Measurements from ENCODE around the gene SPOCK1. TPM values are rescaled to one million over a fixed set of nuclear protein-coding genes. Genes with fewer than 3 reads are reported as not detected.

SPOCK1 gene
- polyA plus RNA-seq, 2 donors = 0.86 to 0.88 TPM

GRCh38 chr5:137072361-137073115 is 426.6 kb downstream of the SPOCK1 start:
- Histone ChIP-seq H3K4me1 (ENCODE audit: control insufficient read depth in 2 of 2, insufficient read depth in 2 of 2, low read length in 1 of 2) (peaks cover 0 to 1% of the 10 kb centered on the region in 2 donors), H3K27me3 (ENCODE audit: control insufficient read depth in 1 of 2, insufficient read depth in 2 of 2, low read length in 2 of 2) (no peaks in the 10 kb centered on the region), H3K9me3 (ENCODE audit: control insufficient read depth in 2 of 2, insufficient read depth in 1 of 2, low read depth in 1 of 2, low read length in 1 of 2) (peaks cover 3% of the 10 kb centered on the region in 2 donors), H3K4me3 (ENCODE audit: low read depth in 1 of 2, low read length in 2 of 2) (no peak overlapping the region), H3K36me3 (ENCODE audit: control insufficient read depth in 2 of 2, insufficient read depth in 2 of 2, low read length in 1 of 2) (no peaks in the 10 kb centered on the region), H3K27ac (ENCODE audit: low read depth in 2 of 2, low read length in 1 of 2) (peak overlapping the region; percentile 18 to 22)
- WGBS, 2 donors = 47 to 49% methylated on average over 7 of the region's 7 CpGs

GRCh38 chr5:137071931-137072330 is 427.2 kb downstream of the SPOCK1 start:
- peaks cover 0 to 3% of the 10 kb centered on the region in 2 donors for H3K9me3 ChIP-seq (ENCODE audit: control insufficient read depth in 2 of 2, insufficient read depth in 1 of 2, low read depth in 1 of 2, low read length in 1 of 2)

GRCh38 chr5:137071526-137071925 is 427.6 kb downstream of the SPOCK1 start:
- H3K4me3 ChIP-seq (ENCODE audit: low read depth in 1 of 2, low read length in 2 of 2) = no peak overlapping the region
- no peak overlapping the region for H3K27ac ChIP-seq (ENCODE audit: low read depth in 2 of 2, low read length in 1 of 2)
- no peaks in the 10 kb centered on the region for H3K36me3 ChIP-seq (ENCODE audit: control insufficient read depth in 2 of 2, insufficient read depth in 2 of 2, low read length in 1 of 2)
- H3K4me1 ChIP-seq (ENCODE audit: control insufficient read depth in 2 of 2, insufficient read depth in 2 of 2, low read length in 1 of 2) = peaks cover 0 to 2% of the 10 kb centered on the region in 2 donors
- no peaks in the 10 kb centered on the region for H3K27me3 ChIP-seq (ENCODE audit: control insufficient read depth in 1 of 2, insufficient read depth in 2 of 2, low read length in 2 of 2)
- 44 to 59% methylated on average over 3 of the region's 3 CpGs for WGBS, 2 donors
- H3K9me3 ChIP-seq (ENCODE audit: control insufficient read depth in 2 of 2, insufficient read depth in 1 of 2, low read depth in 1 of 2, low read length in 1 of 2) = peaks cover 0 to 3% of the 10 kb centered on the region in 2 donors

More at GRCh38 chr5:137071931-137072330, 427.2 kb downstream of the SPOCK1 start:
- H3K4me1 ChIP-seq (ENCODE audit: control insufficient read depth in 2 of 2, insufficient read depth in 2 of 2, low read length in 1 of 2) = peaks cover 0 to 2% of the 10 kb centered on the region in 2 donors
- no peaks in the 10 kb centered on the region for H3K27me3 ChIP-seq (ENCODE audit: control insufficient read depth in 1 of 2, insufficient read depth in 2 of 2, low read length in 2 of 2)
- 35 to 47% methylated on average over 2 of the region's 2 CpGs for WGBS, 2 donors
- no peak overlapping the region for H3K4me3 ChIP-seq (ENCODE audit: low read depth in 1 of 2, low read length in 2 of 2)
- H3K27ac ChIP-seq (ENCODE audit: low read depth in 2 of 2, low read length in 1 of 2) = no peak overlapping the region
- no peaks in the 10 kb centered on the region for H3K36me3 ChIP-seq (ENCODE audit: control insufficient read depth in 2 of 2, insufficient read depth in 2 of 2, low read length in 1 of 2)

DNA sequence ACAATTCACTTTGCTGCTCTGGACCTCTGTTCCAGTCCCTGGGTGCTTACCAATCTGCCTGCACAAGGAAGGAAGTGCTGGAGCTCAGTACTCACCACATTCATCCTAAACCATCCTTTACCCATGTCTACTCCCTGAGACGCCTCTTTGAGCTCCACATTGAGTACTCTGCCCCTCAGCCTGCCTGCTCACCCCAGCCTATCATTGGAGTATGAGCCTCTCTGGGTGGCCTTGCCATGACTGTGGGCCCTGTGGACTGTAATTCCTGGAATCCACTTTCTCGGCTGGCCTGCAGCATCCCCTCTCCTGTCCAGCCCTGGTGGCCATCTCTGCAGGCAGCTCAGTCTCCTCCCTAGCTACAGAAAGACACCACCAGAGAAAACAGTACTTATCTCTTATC is 428.6 kb downstream of the SPOCK1 start:
- WGBS, 2 donors = 84 to 93% methylated on average over 2 of the region's 2 CpGs
- peaks cover 0 to 2% of the 10 kb centered on the region in 2 donors for H3K4me1 ChIP-seq (ENCODE audit: control insufficient read depth in 2 of 2, insufficient read depth in 2 of 2, low read length in 1 of 2)
- no peaks in the 10 kb centered on the region for H3K36me3 ChIP-seq (ENCODE audit: control insufficient read depth in 2 of 2, insufficient read depth in 2 of 2, low read length in 1 of 2)
- H3K9me3 ChIP-seq (ENCODE audit: control insufficient read depth in 2 of 2, insufficient read depth in 1 of 2, low read depth in 1 of 2, low read length in 1 of 2) = peaks cover 0 to 3% of the 10 kb centered on the region in 2 donors
- no peak overlapping the region for H3K27ac ChIP-seq (ENCODE audit: low read depth in 2 of 2, low read length in 1 of 2)
- no peak overlapping the region for H3K4me3 ChIP-seq (ENCODE audit: low read depth in 1 of 2, low read length in 2 of 2)
- no peaks in the 10 kb centered on the region for H3K27me3 ChIP-seq (ENCODE audit: control insufficient read depth in 1 of 2, insufficient read depth in 2 of 2, low read length in 2 of 2)

DNA sequence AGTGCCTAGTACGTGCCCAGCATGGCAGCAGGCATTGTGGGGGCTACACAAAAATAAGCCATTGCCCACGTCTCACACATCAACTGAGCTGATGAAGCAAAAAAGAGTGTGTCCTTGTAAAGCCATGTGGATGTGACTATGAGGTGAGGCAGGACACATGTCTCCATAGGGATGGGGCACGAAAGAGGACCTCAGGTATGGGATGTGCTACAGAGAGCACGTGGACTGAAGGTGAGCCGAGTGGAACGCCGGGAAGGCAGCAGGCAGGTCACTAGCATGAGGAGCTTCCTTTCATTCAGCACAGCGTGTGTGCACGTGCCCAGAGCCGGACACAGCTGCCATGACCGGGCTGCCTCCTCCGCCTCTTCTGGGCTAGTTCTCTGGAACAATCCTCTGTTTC is 429.8 kb downstream of the SPOCK1 start:
- no peaks in the 10 kb centered on the region for H3K36me3 ChIP-seq (ENCODE audit: control insufficient read depth in 2 of 2, insufficient read depth in 2 of 2, low read length in 1 of 2)
- H3K4me1 ChIP-seq (ENCODE audit: control insufficient read depth in 2 of 2, insufficient read depth in 2 of 2, low read length in 1 of 2) = peaks cover 0 to 2% of the 10 kb centered on the region in 2 donors
- 94% methylated on average over 12 of the region's 12 CpGs for WGBS, 2 donors
- H3K4me3 ChIP-seq (ENCODE audit: low read depth in 1 of 2, low read length in 2 of 2) = no peak overlapping the region
- H3K27ac ChIP-seq (ENCODE audit: low read depth in 2 of 2, low read length in 1 of 2) = no peak overlapping the region
- H3K27me3 ChIP-seq (ENCODE audit: control insufficient read depth in 1 of 2, insufficient read depth in 2 of 2, low read length in 2 of 2) = no peaks in the 10 kb centered on the region
- H3K9me3 ChIP-seq (ENCODE audit: control insufficient read depth in 2 of 2, insufficient read depth in 1 of 2, low read depth in 1 of 2, low read length in 1 of 2) = peaks cover 0 to 3% of the 10 kb centered on the region in 2 donors

DNA sequence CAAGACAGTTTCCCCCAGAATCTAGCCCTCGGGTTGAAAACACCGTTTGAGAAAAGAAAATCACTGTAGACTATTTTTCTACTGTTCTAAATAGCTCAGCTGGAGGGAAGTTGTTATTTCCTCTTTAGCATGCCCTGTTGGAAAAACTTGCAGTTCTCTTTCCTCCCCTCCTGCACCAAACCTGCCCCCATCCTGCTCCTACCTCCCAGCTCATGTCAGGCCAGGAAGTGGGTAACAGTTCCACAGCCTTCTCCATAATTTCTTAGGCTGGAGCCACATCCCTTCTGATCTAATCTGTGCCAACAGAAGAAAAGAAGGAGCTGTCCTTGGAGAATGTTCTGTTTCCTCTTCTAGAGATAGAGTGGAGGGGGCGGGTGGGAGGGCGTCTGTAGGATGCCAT is 437.7 kb downstream of the SPOCK1 start:
- no peak overlapping the region for H3K27ac ChIP-seq (ENCODE audit: low read depth in 2 of 2, low read length in 1 of 2)
- 55 to 57% methylated on average over 4 of the region's 4 CpGs for WGBS, 2 donors

DNA sequence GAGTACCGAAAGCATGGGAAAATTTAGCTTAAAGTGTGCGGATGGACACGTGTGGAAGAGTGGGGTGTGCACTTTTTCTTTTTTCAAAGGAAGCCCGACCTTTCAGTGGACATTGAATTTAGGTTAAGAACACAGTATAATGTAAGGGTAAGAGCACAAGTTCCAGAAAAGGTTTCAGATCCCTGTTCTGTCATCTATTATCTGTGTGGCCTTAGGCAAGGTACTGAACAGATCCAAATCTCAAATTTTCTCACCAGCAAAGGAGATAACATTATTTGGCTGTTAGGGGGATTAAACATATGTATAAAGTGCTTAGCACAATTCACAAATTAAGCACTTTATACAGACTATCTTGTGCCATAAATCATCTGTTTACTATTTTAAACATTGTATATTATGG is 441.0 kb downstream of the SPOCK1 start:
- Histone ChIP-seq H3K9me3 (ENCODE audit: control insufficient read depth in 2 of 2, insufficient read depth in 1 of 2, low read depth in 1 of 2, low read length in 1 of 2) (no peaks in the 10 kb centered on the region), H3K27me3 (ENCODE audit: control insufficient read depth in 1 of 2, insufficient read depth in 2 of 2, low read length in 2 of 2) (no peaks in the 10 kb centered on the region)
- 85 to 91% methylated on average over 4 of the region's 4 CpGs for WGBS, 2 donors

More for the DNA sequence above, 437.7 kb downstream of the SPOCK1 start:
- H3K4me1 ChIP-seq (ENCODE audit: control insufficient read depth in 2 of 2, insufficient read depth in 2 of 2, low read length in 1 of 2) = no peaks in the 10 kb centered on the region
- H3K9me3 ChIP-seq (ENCODE audit: control insufficient read depth in 2 of 2, insufficient read depth in 1 of 2, low read depth in 1 of 2, low read length in 1 of 2) = no peaks in the 10 kb centered on the region
- no peaks in the 10 kb centered on the region for H3K36me3 ChIP-seq (ENCODE audit: control insufficient read depth in 2 of 2, insufficient read depth in 2 of 2, low read length in 1 of 2)
- H3K4me3 ChIP-seq (ENCODE audit: low read depth in 1 of 2, low read length in 2 of 2) = no peak overlapping the region
- H3K27me3 ChIP-seq (ENCODE audit: control insufficient read depth in 1 of 2, insufficient read depth in 2 of 2, low read length in 2 of 2) = no peaks in the 10 kb centered on the region

GRCh38 chr5:137056676-137057075 is 442.4 kb downstream of the SPOCK1 start:
- Histone ChIP-seq H3K36me3 (ENCODE audit: control insufficient read depth in 2 of 2, insufficient read depth in 2 of 2, low read length in 1 of 2) (no peaks in the 10 kb centered on the region), H3K27ac (ENCODE audit: low read depth in 2 of 2, low read length in 1 of 2) (no peak overlapping the region), H3K4me3 (ENCODE audit: low read depth in 1 of 2, low read length in 2 of 2) (no peak overlapping the region), H3K27me3 (ENCODE audit: control insufficient read depth in 1 of 2, insufficient read depth in 2 of 2, low read length in 2 of 2) (no peaks in the 10 kb centered on the region), H3K4me1 (ENCODE audit: control insufficient read depth in 2 of 2, insufficient read depth in 2 of 2, low read length in 1 of 2) (no peaks in the 10 kb centered on the region), H3K9me3 (ENCODE audit: control insufficient read depth in 2 of 2, insufficient read depth in 1 of 2, low read depth in 1 of 2, low read length in 1 of 2) (no peaks in the 10 kb centered on the region)
- 90 to 95% methylated on average over 2 of the region's 2 CpGs for WGBS, 2 donors

More for the DNA sequence above, 441.0 kb downstream of the SPOCK1 start:
- Histone ChIP-seq H3K4me1 (ENCODE audit: control insufficient read depth in 2 of 2, insufficient read depth in 2 of 2, low read length in 1 of 2) (no peaks in the 10 kb centered on the region), H3K36me3 (ENCODE audit: control insufficient read depth in 2 of 2, insufficient read depth in 2 of 2, low read length in 1 of 2) (no peaks in the 10 kb centered on the region), H3K4me3 (ENCODE audit: low read depth in 1 of 2, low read length in 2 of 2) (no peak overlapping the region), H3K27ac (ENCODE audit: low read depth in 2 of 2, low read length in 1 of 2) (no peak overlapping the region)

DNA sequence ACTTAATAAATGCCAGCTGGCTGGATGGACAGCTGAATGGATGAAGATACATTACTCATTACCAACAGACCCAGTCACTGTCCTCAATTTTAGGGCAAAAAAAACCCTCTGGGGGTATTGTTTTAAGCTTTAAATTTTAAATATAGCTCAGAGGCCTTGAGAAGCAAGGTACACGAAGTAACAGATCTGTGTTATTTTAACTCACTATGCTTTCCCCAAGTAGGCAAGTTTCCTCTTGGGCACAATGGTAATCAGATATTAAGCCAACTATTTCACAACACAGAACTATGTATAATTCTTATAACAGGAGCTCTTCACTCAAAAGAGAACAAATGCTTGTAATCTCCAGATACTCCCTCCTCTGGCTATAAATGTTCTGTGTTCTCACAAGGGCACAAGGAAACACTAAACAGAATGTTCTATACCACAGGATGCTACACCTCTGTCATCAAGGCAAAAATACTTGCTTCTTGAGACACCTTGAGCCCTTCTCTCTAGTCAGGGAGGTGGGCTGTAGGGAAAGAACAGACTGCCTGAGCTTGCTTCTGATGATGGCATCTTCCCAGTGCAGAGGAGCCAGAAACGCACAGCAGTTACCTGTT is 443.8 kb downstream of the SPOCK1 start:
- Histone ChIP-seq H3K36me3 (ENCODE audit: control insufficient read depth in 2 of 2, insufficient read depth in 2 of 2, low read length in 1 of 2) (no peaks in the 10 kb centered on the region), H3K4me1 (ENCODE audit: control insufficient read depth in 2 of 2, insufficient read depth in 2 of 2, low read length in 1 of 2) (no peaks in the 10 kb centered on the region), H3K27ac (ENCODE audit: low read depth in 2 of 2, low read length in 1 of 2) (no peak overlapping the region), H3K27me3 (ENCODE audit: control insufficient read depth in 1 of 2, insufficient read depth in 2 of 2, low read length in 2 of 2) (no peaks in the 10 kb centered on the region), H3K9me3 (ENCODE audit: control insufficient read depth in 2 of 2, insufficient read depth in 1 of 2, low read depth in 1 of 2, low read length in 1 of 2) (no peaks in the 10 kb centered on the region), H3K4me3 (ENCODE audit: low read depth in 1 of 2, low read length in 2 of 2) (no peak overlapping the region)
- WGBS, 2 donors = 54 to 60% methylated on average over 2 of the region's 2 CpGs

Data from esophagus (tissue), 2 donors.